Spleen (tissue), 7 donors: ENCODE data around the gene PDZD2.

Source experiments
- CTCF ChIP-seq, 11 experiments: fragments of 200-600 bp in 7 of 11; fragments of 450-650 bp in 4 of 11; sonication (generic) in 4 of 11; IDR thresholded peaks in 8 of 11; conservative IDR thresholded peaks in 3 of 11; 1 replicate in 7 of 11; 2 replicates in 4 of 11; pipeline versions ENCODE4 v1.4.0 to v1.8.0; 2016 to 2021; ENCODE audit warnings: antibody characterized with exemption in 11 of 11, inconsistent platforms in 4 of 11, mild to moderate bottlenecking in 1 of 11
- POLR2A ChIP-seq, 3 donors: fragments of 450-650 bp; IDR thresholded peaks; one replicate each; pipeline ENCODE4 v1.5.1; 2017; ENCODE audit warnings: antibody characterized with exemption in 3 of 3, mild to moderate bottlenecking in 1 of 3
- donor health status: DM: no; HTN: no; CAD: no; lungs with moderate emphysema.
- donor health status: DM: no; HTN: no; CAD: no.
- donor health status: DM: no; HTN: no; CAD: no.

DNA sequence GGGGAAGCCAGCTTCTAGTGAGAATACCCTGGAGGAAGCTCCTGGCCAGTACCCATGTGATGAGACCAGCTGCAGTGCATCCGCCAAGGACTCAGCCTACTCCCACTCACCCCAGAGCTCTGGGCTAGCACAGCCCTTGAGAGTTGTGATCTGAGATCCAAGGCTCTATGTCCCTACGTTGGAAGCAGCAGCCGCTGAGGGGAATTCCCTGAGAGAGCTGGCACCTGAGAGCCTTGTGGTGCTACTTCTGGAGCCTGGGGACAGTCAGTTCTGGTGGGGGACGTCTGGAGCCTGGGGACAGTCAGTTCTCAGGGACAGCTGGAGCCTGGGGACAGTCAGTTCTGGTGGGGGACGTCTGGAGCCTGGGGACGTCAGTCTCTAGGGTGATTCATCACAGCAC lies 39.2 kb downstream of the PDZD2 start:
- TF ChIP-seq CTCF (IDR thresholded peaks at IDR 0.05 in 8 of 11, conservative IDR thresholded peaks at IDR 0.05 in 3 of 11) = no peak
- no peak for TF ChIP-seq POLR2A (IDR thresholded peaks at IDR 0.05)
